ENCODE results near the gene OMP.

The OMP gene

GRCh38 chr11:77136784-77137420 is 34.3 kb downstream of the OMP start:
- no peak for DNase-seq (ENCODE audit: low spot score)
- in situ Hi-C loops (cut with MboI; ENCODE audit: low pct_unique_long_range_greater_than_20kb, low sequenced_read_pairs, unreplicated experiment), result no loop called here
- no peak for TF ChIP-seq CTCF (IDR thresholded peaks at IDR 0.05; ENCODE audit: extremely low read depth, insufficient read depth, missing control alignments)

DNA sequence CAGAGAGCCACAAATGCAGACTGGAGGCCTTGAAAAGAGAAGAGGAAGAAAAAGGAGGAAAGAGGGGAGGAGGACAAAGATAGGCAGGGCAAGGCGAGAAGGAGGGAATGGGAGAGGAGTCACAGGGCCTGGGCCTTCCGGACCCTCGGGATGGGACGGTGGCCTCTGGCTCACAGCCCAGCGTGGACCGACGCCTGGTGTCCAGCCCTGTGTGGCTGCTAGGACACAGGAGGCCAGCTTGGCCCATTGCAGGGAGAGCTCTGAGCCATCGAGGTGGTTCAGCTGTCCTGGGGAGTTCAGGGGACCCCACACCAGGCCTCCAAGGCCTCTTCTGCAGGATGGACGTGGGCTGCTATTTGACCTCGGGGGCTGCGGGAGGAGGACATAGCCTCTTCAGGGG is 34.8 kb downstream of the OMP start:
- no peak for TF ChIP-seq CTCF (IDR thresholded peaks at IDR 0.05; ENCODE audit: extremely low read depth, insufficient read depth, missing control alignments)
- in situ Hi-C loops (cut with MboI; ENCODE audit: low pct_unique_long_range_greater_than_20kb, low sequenced_read_pairs, unreplicated experiment), result no loop called here
- no peak for DNase-seq (ENCODE audit: low spot score)

GRCh38 chr11:77138106-77138649 is 35.5 kb downstream of the OMP start:
- no peak for DNase-seq (ENCODE audit: low spot score)
- TF ChIP-seq CTCF (IDR thresholded peaks at IDR 0.05; ENCODE audit: extremely low read depth, insufficient read depth, missing control alignments), result no peak
- in situ Hi-C loops (cut with MboI; ENCODE audit: low pct_unique_long_range_greater_than_20kb, low sequenced_read_pairs, unreplicated experiment), result no loop called here

DNA sequence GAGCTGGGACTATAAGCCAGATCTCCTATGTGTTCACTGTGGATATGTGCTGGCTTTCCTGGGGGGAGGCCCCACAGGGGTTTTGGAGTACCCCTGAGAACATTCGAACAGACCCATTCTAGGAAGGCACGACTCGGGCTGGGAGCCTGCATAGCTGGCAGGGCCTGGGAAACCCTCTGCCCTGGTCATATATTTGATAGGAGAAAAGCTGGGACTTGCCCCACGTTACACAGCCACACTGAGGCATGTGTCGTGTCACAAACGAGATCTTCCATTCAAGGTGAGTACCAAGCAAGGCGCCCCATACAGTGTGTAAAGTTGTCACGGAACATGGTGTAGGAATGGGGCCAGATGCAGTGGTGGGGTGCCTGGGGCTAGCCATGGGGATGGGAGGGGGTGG is 36.6 kb downstream of the OMP start:
- no peak for DNase-seq (ENCODE audit: low spot score)
- no peak for TF ChIP-seq CTCF (IDR thresholded peaks at IDR 0.05; ENCODE audit: extremely low read depth, insufficient read depth, missing control alignments)
- in situ Hi-C loops (cut with MboI; ENCODE audit: low pct_unique_long_range_greater_than_20kb, low sequenced_read_pairs, unreplicated experiment), result no loop called here

GRCh38 chr11:77140231-77140851 is 37.7 kb downstream of the OMP start:
- in situ Hi-C loops (cut with MboI; ENCODE audit: low pct_unique_long_range_greater_than_20kb, low sequenced_read_pairs, unreplicated experiment), result no loop called here
- DNase-seq (ENCODE audit: low spot score), result no peak
- TF ChIP-seq CTCF (IDR thresholded peaks at IDR 0.05; ENCODE audit: extremely low read depth, insufficient read depth, missing control alignments), result no peak

DNA sequence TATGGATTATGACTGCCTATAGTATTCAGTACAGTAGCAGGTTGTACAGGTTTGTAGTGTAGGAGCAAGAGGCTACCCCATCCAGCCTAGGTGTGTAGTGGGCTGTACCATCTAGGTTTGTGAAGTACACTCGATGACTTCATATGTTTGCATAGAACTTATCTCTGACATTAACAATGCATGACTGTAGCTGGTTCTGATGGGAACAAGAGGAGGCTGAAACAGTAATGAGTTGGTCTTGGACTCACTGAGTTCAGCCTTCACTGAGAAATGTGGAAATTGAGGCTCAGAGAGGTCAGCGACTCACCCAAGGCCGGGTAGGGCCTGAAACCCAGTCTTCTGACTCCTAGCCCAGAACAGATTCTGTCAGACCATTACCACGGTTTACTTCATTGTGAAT is 38.4 kb downstream of the OMP start:
- TF ChIP-seq CTCF (IDR thresholded peaks at IDR 0.05; ENCODE audit: extremely low read depth, insufficient read depth, missing control alignments), result no peak
- in situ Hi-C loops (cut with MboI; ENCODE audit: low pct_unique_long_range_greater_than_20kb, low sequenced_read_pairs, unreplicated experiment), result no loop called here
- DNase-seq (ENCODE audit: low spot score), result no peak

All from GM13977 (cell line).